ENCODE data around the gene KIAA0232.

- no peak for TF ChIP-seq CTCF (IDR thresholded peaks at IDR 0.05; ENCODE audit: poor library complexity, severe bottlenecking)
- TF ChIP-seq POLR2AphosphoS5 (IDR thresholded peaks at IDR 0.05): no peak
- no peak for TF ChIP-seq EP300 (conservative IDR thresholded peaks at IDR 0.05; ENCODE audit: poor library complexity, severe bottlenecking)
- no peak for TF ChIP-seq REST (IDR thresholded peaks at IDR 0.05; ENCODE audit: borderline replicate concordance)
- no peak for TF ChIP-seq EZH2 (IDR thresholded peaks at IDR 0.05; ENCODE audit: borderline replicate concordance, insufficient read depth, low read length, poor library complexity, severe bottlenecking)
- TF ChIP-seq MXI1 (conservative IDR thresholded peaks at IDR 0.05; ENCODE audit: poor library complexity, severe bottlenecking): no peak
Measured at GRCh38 chr4:6782846-6783110, 251 bp downstream of the KIAA0232 start.

Data from neural cell (in vitro differentiated cells).